MG63 (cell line): ENCODE data around the gene DACH1. TPM values are rescaled to one million over a fixed set of nuclear protein-coding genes. Genes with fewer than 3 reads are reported as not detected.

ENCODE experiments used
- DNase-seq: peaks from one replicate; pipeline ENCODE4 v3.0.0-alpha.2; 2020
- H3K27me3 ChIP-seq: fragments of 250-450 bp; sonication (Bioruptor Pico); 2 replicates; pipeline ENCODE4 v1.5.1; 2020; ENCODE audit warnings: mild to moderate bottlenecking, moderate library complexity
- H3K36me3 ChIP-seq: fragments of 250-450 bp; sonication (Bioruptor Pico); 2 replicates; pipeline ENCODE4 v1.5.1; 2020; ENCODE audit warnings: mild to moderate bottlenecking, moderate library complexity
- H3K4me3 ChIP-seq: fragments of 250-450 bp; sonication (Bioruptor Pico); 2 replicates; pipeline ENCODE4 v1.5.1; 2020; ENCODE audit warnings: mild to moderate bottlenecking, moderate library complexity
- H3K9me3 ChIP-seq: fragments of 250-450 bp; sonication (Bioruptor Pico); 2 replicates; pipeline ENCODE4 v1.5.1; 2020; ENCODE audit warnings: mild to moderate bottlenecking, moderate library complexity
- total RNA-seq: library from RNA; depleted of rRNA; stranded (reverse); fragments of >200 nt; shearing (Covaris generic); gene quantifications from 2 replicates; pipeline ENCODE4 v1.2.3, GENCODE V29; 2014; ENCODE audit warnings: low replicate concordance

DACH1 gene
- total RNA-seq, 1 experiment from 2014 or later = not detected

DNA sequence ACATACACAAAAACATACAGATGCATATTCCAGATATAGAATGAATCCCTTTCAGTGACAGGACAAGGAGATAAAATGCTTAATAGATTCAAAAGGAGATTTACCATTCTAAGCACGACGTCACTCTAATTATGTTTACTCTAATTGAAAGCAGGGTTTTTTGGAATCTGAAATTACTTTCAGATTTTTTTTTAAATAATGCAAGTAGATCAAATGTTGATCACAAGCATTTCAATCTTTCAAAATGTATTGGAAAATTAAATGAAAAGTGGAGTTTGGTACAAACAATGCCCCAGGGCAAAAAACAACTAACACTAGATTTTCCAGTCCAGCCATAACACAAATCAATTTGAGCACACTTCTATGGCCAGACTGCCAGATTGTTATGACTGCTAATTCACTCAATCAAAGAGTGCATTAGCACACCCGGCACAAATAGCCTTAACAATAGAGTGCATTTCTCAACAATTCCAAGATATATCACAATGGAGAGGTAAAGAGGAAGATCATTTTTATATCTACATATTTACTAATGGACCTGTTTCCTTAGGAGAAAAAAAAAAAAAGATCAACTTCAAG lies 4.3 kb upstream of the DACH1 start:
- H3K9me3 ChIP-seq = no peaks in the 10 kb centered on the region
- no peaks in the 10 kb centered on the region for H3K36me3 ChIP-seq
- no peak overlapping the region for H3K4me3 ChIP-seq
- peaks cover 24% of the 10 kb centered on the region for H3K27me3 ChIP-seq
- no peak for DNase-seq

GRCh38 chr13:71870100-71870499 lies 3.1 kb upstream of the DACH1 start:
- Histone ChIP-seq H3K9me3 (no peaks in the 10 kb centered on the region), H3K27me3 (peaks cover 35% of the 10 kb centered on the region), H3K4me3 (no peak overlapping the region), H3K36me3 (no peaks in the 10 kb centered on the region)
- no peak for DNase-seq

DNA sequence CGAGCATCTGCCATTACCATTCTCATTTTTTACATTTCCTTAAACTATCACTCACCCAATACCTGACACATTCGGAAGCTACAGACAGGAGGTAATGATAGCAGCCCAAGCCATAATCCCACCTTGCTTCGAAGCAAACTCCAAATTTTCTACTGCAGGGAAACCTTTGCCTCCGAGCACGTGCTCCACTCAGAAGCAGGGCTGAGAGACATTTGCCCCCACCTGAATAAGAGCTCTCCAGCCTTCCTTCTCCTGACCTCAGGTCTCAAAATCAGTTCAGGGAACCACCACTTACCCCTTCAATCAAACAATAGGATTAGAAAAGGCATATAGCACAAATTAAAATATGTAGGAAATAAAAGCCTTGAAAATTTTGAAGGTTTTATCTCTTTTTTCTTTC lies 2.3 kb upstream of the DACH1 start:
- Histone ChIP-seq H3K36me3 (no peaks in the 10 kb centered on the region), H3K27me3 (peaks cover 43% of the 10 kb centered on the region), H3K9me3 (no peaks in the 10 kb centered on the region), H3K4me3 (no peak overlapping the region)
- DNase-seq = no peak

- H3K9me3 ChIP-seq = no peaks in the 10 kb centered on the region
- no peak for DNase-seq
- H3K36me3 ChIP-seq = no peaks in the 10 kb centered on the region
- no peak overlapping the region; the same call in 1 of the 2 replicates for H3K4me3 ChIP-seq
- peaks cover 65% of the 10 kb centered on the region for H3K27me3 ChIP-seq
These were observed 471 bp downstream of the DACH1 start for GRCh38 chr13:71866335-71867130.

GRCh38 chr13:71865874-71866334 lies 1.1 kb downstream of the DACH1 start:
- Histone ChIP-seq H3K9me3 (no peaks in the 10 kb centered on the region), H3K36me3 (no peaks in the 10 kb centered on the region), H3K4me3 (no peak overlapping the region), H3K27me3 (peaks cover 67% of the 10 kb centered on the region)
- no peak for DNase-seq

- Histone ChIP-seq H3K4me3 (no peak overlapping the region), H3K27me3 (peaks cover 64% of the 10 kb centered on the region), H3K9me3 (no peaks in the 10 kb centered on the region), H3K36me3 (no peaks in the 10 kb centered on the region)
- no peak for DNase-seq
These were observed 1.8 kb downstream of the DACH1 start for GRCh38 chr13:71864986-71865873.

DNA sequence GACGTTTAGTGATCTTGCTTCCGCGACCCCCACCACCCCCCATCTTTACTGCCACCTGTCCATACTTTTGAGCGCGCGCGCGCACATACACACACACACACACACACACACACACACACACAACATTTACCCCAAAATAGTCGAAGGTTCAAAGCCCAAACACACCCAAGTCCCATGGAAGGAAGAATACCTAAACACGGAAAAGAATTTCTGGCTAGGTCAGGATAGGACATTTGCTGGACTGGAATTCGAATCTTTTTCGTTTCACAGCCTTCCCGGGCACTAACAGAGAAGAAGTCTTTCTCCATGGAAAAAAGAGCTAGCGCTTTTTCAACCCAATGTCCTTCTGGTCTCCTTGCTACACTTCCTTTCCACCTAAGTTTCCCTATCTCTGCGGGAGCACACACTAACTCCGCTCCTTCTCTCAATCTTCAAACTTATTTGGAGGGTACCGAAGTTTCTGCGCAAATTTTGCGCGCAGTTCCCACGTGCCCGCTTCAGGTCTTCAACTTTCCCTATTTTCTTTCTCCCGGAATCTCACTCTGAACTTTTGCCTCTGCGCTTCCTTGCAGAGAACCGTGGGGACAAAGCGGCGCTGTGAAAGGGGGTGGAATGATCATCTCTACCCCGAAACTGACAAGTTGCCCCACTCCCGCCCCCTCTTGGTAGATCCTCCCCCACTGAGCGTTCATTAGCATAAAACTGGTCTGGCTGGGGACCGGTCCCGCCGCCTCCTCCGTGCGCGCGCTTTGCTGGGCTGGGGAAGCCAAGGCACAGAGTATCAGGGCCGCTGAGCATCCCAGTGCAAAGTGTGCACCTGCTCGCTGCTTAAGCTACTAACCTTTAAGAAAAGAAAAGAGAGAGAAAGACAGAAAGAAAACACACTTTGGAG lies 2.7 kb downstream of the DACH1 start:
- Histone ChIP-seq H3K27me3 (peaks cover 64% of the 10 kb centered on the region), H3K36me3 (no peaks in the 10 kb centered on the region), H3K9me3 (no peaks in the 10 kb centered on the region), H3K4me3 (no peak overlapping the region)
- DNase-seq = no peak

GRCh38 chr13:71863254-71863865 lies 3.6 kb downstream of the DACH1 start:
- Histone ChIP-seq H3K36me3 (no peaks in the 10 kb centered on the region), H3K9me3 (no peaks in the 10 kb centered on the region), H3K27me3 (peaks cover 57% of the 10 kb centered on the region), H3K4me3 (no peak overlapping the region)
- no peak for DNase-seq

DNA sequence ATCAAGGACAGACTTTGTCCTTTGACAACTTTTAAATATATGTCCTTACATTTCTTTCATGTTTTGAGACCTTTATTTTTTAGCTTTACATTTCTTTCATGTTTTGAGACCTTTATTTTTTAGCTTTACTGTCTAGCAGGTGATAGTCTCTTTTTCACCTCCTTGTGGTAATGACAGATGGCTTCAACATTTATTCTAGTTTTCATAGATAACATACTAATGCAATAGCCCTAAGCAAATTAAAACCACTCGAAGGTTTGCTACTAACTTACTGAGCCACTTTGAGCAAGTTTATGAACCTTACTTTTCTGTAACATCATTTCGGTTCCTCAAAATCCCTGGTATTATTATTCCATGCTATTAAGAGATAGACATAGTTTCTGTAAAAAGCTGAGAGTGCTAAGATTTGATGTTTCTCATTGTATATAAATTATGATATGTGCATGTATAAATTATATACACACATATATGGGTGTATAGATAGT lies 4.5 kb downstream of the DACH1 start:
- H3K9me3 ChIP-seq = no peaks in the 10 kb centered on the region
- peaks cover 54% of the 10 kb centered on the region for H3K27me3 ChIP-seq
- H3K36me3 ChIP-seq = no peaks in the 10 kb centered on the region
- H3K4me3 ChIP-seq = no peak overlapping the region
- DNase-seq = no peak

- Histone ChIP-seq H3K9me3 (no peaks in the 10 kb centered on the region), H3K27me3 (peaks cover 48% of the 10 kb centered on the region), H3K36me3 (no peaks in the 10 kb centered on the region), H3K4me3 (no peak overlapping the region)
- DNase-seq = no peak
These were observed 5.1 kb downstream of the DACH1 start for GRCh38 chr13:71861769-71862458.

DNA sequence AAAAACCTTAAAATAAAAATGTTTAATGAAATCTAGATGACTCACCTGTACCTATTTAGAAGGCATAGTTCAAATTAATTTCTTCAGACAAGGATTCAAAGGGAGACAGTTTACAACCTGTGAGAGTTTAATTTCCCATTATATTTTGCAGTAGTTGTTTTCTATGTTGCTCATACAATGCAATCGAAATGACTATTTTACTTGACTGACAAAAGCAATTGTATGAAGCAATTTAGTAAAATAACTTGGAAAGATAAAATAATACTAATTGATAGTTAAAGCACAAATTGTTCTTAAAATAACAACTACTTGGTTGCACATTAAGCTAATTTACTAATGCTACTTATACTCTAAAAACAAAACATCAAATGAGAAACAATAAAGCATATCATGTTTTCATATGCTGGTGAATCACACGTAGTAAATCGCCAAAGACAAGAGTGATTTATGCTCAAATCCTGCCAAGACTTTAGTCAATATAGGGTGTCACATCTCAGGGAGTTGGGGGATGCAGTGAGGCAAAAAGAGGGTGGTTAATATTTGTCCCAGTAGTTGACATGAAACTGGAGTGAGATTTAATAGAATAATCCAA lies 6.4 kb downstream of the DACH1 start:
- peaks cover 40% of the 10 kb centered on the region for H3K27me3 ChIP-seq
- H3K36me3 ChIP-seq = no peaks in the 10 kb centered on the region
- no peaks in the 10 kb centered on the region for H3K9me3 ChIP-seq
- DNase-seq = no peak
- no peak overlapping the region for H3K4me3 ChIP-seq

DNA sequence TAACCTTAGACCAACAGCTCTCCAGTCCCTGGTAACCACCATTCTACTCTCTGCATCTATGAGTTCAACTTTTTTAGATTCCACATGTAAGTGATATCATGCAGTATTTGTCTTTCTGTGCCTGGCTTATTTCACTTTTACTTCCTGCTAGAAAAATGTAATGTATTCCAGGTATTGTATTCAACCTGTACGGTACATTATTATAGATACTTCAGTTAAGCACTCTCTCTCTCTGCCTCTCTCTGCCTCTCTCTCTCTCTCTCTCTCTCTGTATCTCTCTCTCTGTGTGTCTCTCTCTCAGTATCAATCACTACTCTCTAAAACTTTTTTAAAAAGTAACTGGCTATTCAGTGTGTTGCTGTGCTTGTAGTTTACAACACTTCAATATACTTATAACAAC lies 8.4 kb downstream of the DACH1 start:
- Histone ChIP-seq H3K27me3 (peaks cover 20% of the 10 kb centered on the region), H3K4me3 (no peak overlapping the region), H3K36me3 (no peaks in the 10 kb centered on the region), H3K9me3 (no peaks in the 10 kb centered on the region)
- DNase-seq = no peak

DNA sequence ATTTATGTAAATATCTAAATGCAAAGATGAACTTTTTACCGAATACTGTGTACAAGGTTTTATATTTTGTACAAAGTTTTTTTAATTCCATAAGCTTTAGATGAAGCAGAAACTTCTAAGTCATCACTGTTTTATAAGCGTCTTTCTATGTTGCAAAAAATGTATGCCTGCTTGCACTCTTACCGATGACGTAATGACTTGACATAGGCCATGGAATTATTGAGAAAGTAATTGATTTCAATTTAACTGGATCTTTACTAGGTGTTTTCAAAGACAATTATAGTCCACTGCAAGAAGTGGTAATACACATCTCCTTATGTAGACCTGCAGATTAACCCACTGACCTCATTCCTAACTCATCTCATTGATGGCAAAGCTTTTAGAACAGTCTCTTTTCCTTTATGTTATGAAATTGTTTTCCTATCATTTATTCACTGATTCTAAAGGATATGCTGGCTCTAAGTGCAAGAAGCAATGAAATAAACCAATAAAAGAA lies 10.4 kb downstream of the DACH1 start:
- Histone ChIP-seq H3K36me3 (no peaks in the 10 kb centered on the region), H3K9me3 (no peaks in the 10 kb centered on the region), H3K27me3 (peaks cover 4% of the 10 kb centered on the region; the same call in 1 of the 2 replicates), H3K4me3 (no peak overlapping the region)
- DNase-seq = no peak

DNA sequence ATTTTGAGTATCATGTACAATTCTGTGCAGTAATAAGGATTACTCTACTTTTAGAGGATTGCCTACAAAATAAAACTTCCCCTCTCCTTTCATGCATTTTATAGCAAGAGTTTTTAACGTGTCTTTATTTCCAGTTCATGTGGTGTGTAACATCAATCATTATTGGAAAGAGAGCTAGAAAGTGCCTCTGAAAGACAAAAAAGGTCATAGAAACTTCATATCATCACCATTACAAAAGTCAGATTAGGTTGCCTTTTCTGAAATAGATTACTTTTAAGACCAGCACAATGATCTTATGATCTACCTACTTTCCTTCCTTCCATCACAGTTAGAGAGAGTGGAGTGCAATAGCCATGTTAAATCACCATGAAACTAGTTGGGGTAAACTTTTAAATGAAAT lies 12.6 kb downstream of the DACH1 start:
- Histone ChIP-seq H3K36me3 (no peaks in the 10 kb centered on the region), H3K9me3 (no peaks in the 10 kb centered on the region)

GRCh38 chr13:71853725-71854124 lies 13.3 kb downstream of the DACH1 start:
- H3K36me3 ChIP-seq = no peaks in the 10 kb centered on the region
- H3K9me3 ChIP-seq = no peaks in the 10 kb centered on the region
- H3K27me3 ChIP-seq = no peaks in the 10 kb centered on the region
- H3K4me3 ChIP-seq = no peak overlapping the region
- no peak for DNase-seq

More for the DNA sequence above, 12.6 kb downstream of the DACH1 start:
- no peak overlapping the region for H3K4me3 ChIP-seq
- DNase-seq = no peak
- H3K27me3 ChIP-seq = no peaks in the 10 kb centered on the region
